Dedifferentiated amniotic fluid mesenchymal stem cell (primary cell): ENCODE measurements around the gene TMEFF2.
"Not testable (repeated sequence)": the region's sequence is repeated elsewhere in the genome, so short reads cannot be mapped to it uniquely, and the experiment has no call there.

Source experiments
- DNase-seq: peaks from one replicate; pipeline ENCODE4 v3.0.0-alpha.2; 2016; ENCODE audit errors: extremely low spot score

The TMEFF2 gene

GRCh38 chr2:191932286-191932685, 262.4 kb downstream of the TMEFF2 start:
- no peak for DNase-seq

GRCh38 chr2:191931329-191931728, 263.4 kb downstream of the TMEFF2 start:
- DNase-seq = no peak

GRCh38 chr2:191930205-191930604, 264.5 kb downstream of the TMEFF2 start:
- no peak for DNase-seq

GRCh38 chr2:191929288-191929687, 265.4 kb downstream of the TMEFF2 start:
- DNase-seq = no peak

- no peak for DNase-seq
These were observed 266.7 kb downstream of the TMEFF2 start for GRCh38 chr2:191927991-191928390.

- DNase-seq = no peak
These were observed 267.3 kb downstream of the TMEFF2 start for GRCh38 chr2:191927319-191927867.

- no peak for DNase-seq
These were observed 268.1 kb downstream of the TMEFF2 start for GRCh38 chr2:191926671-191927070.

- DNase-seq = no peak
These were observed 271.1 kb downstream of the TMEFF2 start for GRCh38 chr2:191923652-191923997.

- DNase-seq = no peak
These were observed 271.7 kb downstream of the TMEFF2 start for GRCh38 chr2:191922736-191923651.

GRCh38 chr2:191921650-191922049, 273.1 kb downstream of the TMEFF2 start:
- DNase-seq = not testable (repeated sequence)

- DNase-seq = no peak
These were observed 274.2 kb downstream of the TMEFF2 start for GRCh38 chr2:191920502-191920901.

GRCh38 chr2:191917967-191918651, 276.6 kb downstream of the TMEFF2 start:
- no peak for DNase-seq

- DNase-seq = no peak
These were observed 277.3 kb downstream of the TMEFF2 start for GRCh38 chr2:191917430-191917881.

- DNase-seq = no peak
These were observed 277.9 kb downstream of the TMEFF2 start for GRCh38 chr2:191916826-191917225.

- no peak for DNase-seq
These were observed 279.0 kb downstream of the TMEFF2 start for GRCh38 chr2:191915750-191916149.

- no peak for DNase-seq
These were observed 280.9 kb downstream of the TMEFF2 start for GRCh38 chr2:191913796-191914195.

GRCh38 chr2:191912764-191913163, 282.0 kb downstream of the TMEFF2 start:
- no peak for DNase-seq

- DNase-seq = peak; percentile 28
These were observed 284.2 kb downstream of the TMEFF2 start for GRCh38 chr2:191910518-191910917.

GRCh38 chr2:191908874-191909273, 285.9 kb downstream of the TMEFF2 start:
- no peak for DNase-seq

- DNase-seq = no peak
These were observed 287.2 kb downstream of the TMEFF2 start for GRCh38 chr2:191907545-191907944.

- DNase-seq = no peak
These were observed 287.6 kb downstream of the TMEFF2 start for GRCh38 chr2:191907091-191907490.

GRCh38 chr2:191905336-191905735, 289.4 kb downstream of the TMEFF2 start:
- no peak for DNase-seq

GRCh38 chr2:191901031-191901430, 293.7 kb downstream of the TMEFF2 start:
- DNase-seq = no peak
